Stromal cell of bone marrow (primary cell): ENCODE results near the gene NTMT1.

Experiments used
- DNase-seq: peaks from one replicate; pipeline ENCODE4 v3.0.0-alpha.2; 2012; ENCODE audit warnings: low read depth

The NTMT1 gene

GRCh38 chr9:129637102-129637501 lies 11.1 kb downstream of the NTMT1 start:
- DNase-seq = no peak

GRCh38 chr9:129637673-129638439 lies 11.9 kb downstream of the NTMT1 start:
- no peak for DNase-seq

GRCh38 chr9:129639034-129639630 lies 13.2 kb downstream of the NTMT1 start:
- DNase-seq = no peak

GRCh38 chr9:129639756-129640085 lies 13.8 kb downstream of the NTMT1 start:
- no peak for DNase-seq

GRCh38 chr9:129640086-129640870 lies 14.3 kb downstream of the NTMT1 start:
- no peak for DNase-seq

- no peak for DNase-seq
These were observed 15.1 kb downstream of the NTMT1 start for GRCh38 chr9:129640871-129641749.

GRCh38 chr9:129641750-129642585 lies 16.0 kb downstream of the NTMT1 start, which contains the start of gene ASB6:
ASB6 (minus strand) TSS chr9:129642151; CDS start chr9:129641999, 152 bp downstream.
- DNase-seq = peak; percentile 94

- DNase-seq = no peak
These were observed 17.7 kb downstream of the NTMT1 start for GRCh38 chr9:129643706-129644105.

GRCh38 chr9:129644365-129644764 lies 18.4 kb downstream of the NTMT1 start:
- DNase-seq = no peak

- DNase-seq = no peak
These were observed 18.9 kb downstream of the NTMT1 start for GRCh38 chr9:129644902-129645301.

- DNase-seq = no peak
These were observed 20.3 kb downstream of the NTMT1 start for GRCh38 chr9:129646252-129646651.

- DNase-seq = no peak
These were observed 20.7 kb downstream of the NTMT1 start for GRCh38 chr9:129646654-129647053.

GRCh38 chr9:129647635-129648034 lies 21.7 kb downstream of the NTMT1 start:
- DNase-seq = no peak

- DNase-seq = no peak
These were observed 22.3 kb downstream of the NTMT1 start for GRCh38 chr9:129648092-129648763.

- no peak for DNase-seq
These were observed 22.8 kb downstream of the NTMT1 start for GRCh38 chr9:129648764-129649115.

- no peak for DNase-seq
These were observed 24.0 kb downstream of the NTMT1 start for GRCh38 chr9:129649726-129650679.

- DNase-seq = no peak
These were observed 24.8 kb downstream of the NTMT1 start for GRCh38 chr9:129650680-129651235.

GRCh38 chr9:129653823-129654553 lies 28.0 kb downstream of the NTMT1 start:
- no peak for DNase-seq
